Right atrium auricular region (tissue), 2 donors: ENCODE results near the gene SMG7. TPM values are rescaled to one million over a fixed set of nuclear protein-coding genes. Genes with fewer than 3 reads are reported as not detected.

Experiments used
- DNase-seq: peaks from one replicate; pipeline ENCODE4 v3.0.0-alpha.2; 2019; ENCODE audit warnings: low spot score
- H3K27ac ChIP-seq, 2 donors: fragments of 200-600 bp; sonication (generic); 1 replicate in 1 of 2; 2 replicates in 1 of 2; pipeline ENCODE4 v1.5.1; 2016 to 2019
- H3K27me3 ChIP-seq, 2 donors: fragments of 200-600 bp; sonication (generic); one replicate each; pipeline versions ENCODE4 v1.5.1 to v1.6.0; 2017 to 2019
- H3K36me3 ChIP-seq: fragments of 200-600 bp; sonication (generic); one replicate; pipeline ENCODE4 v1.5.1; 2016
- H3K4me1 ChIP-seq, 2 donors: fragments of 200-600 bp; sonication (generic); one replicate each; pipeline versions ENCODE4 v1.5.1 to v1.6.0; 2017 to 2019
- H3K4me3 ChIP-seq, 2 donors: fragments of 200-600 bp; sonication (generic); 1 replicate in 1 of 2; 2 replicates in 1 of 2; pipeline ENCODE4 v1.5.1; 2017 to 2019; ENCODE audit warnings: mild to moderate bottlenecking in 1 of 2, moderate library complexity in 1 of 2
- H3K9me3 ChIP-seq, 2 donors: fragments of 200-600 bp; sonication (generic); one replicate each; pipeline ENCODE4 v1.5.1; 2019
- CTCF ChIP-seq, 2 donors: fragments of 200-600 bp; sonication (generic); IDR thresholded peaks; one replicate each; pipeline ENCODE4 v1.5.1; 2019; ENCODE audit warnings: antibody characterized with exemption in 2 of 2
- total RNA-seq, 2 donors: library from RNA; depleted of rRNA; stranded (reverse); fragments of >200 nt; gene quantifications; one replicate each; pipeline ENCODE4 v1.1.0, GENCODE V29; 2016

Gene SMG7
- total RNA-seq, 2 donors from 2014 or later: 42.0 to 43.6 TPM

DNA sequence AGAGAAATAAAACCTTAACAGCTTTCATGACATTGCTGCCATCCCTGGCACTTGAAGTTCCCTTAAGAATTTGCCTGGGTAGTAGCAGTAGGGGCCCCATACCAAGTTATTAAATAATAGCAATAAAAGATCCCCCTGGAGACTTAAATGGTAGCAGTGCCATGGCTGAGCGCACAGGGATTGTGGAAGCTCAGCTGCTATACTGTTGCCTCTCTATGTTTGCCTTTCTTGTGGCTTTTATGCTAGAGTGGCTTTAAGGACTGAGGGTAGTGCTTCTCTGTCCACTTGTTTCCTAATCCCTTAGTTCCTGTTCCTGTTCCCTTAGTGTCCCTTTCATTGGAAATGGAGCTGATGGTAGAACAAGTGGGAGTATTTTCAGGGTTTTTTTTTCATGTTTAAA, 75.8 kb downstream of the SMG7 start:
- H3K27me3 ChIP-seq: no peaks in the 10 kb centered on the region
- H3K4me3 ChIP-seq: no peak overlapping the region
- no peak for DNase-seq
- no peak for TF ChIP-seq CTCF (IDR thresholded peaks at IDR 0.05)
- no peak overlapping the region for H3K27ac ChIP-seq
- no peaks in the 10 kb centered on the region for H3K9me3 ChIP-seq
- peaks cover 0 to 20% of the 10 kb centered on the region in 2 donors for H3K4me1 ChIP-seq
- H3K36me3 ChIP-seq: peaks cover 78% of the 10 kb centered on the region

DNA sequence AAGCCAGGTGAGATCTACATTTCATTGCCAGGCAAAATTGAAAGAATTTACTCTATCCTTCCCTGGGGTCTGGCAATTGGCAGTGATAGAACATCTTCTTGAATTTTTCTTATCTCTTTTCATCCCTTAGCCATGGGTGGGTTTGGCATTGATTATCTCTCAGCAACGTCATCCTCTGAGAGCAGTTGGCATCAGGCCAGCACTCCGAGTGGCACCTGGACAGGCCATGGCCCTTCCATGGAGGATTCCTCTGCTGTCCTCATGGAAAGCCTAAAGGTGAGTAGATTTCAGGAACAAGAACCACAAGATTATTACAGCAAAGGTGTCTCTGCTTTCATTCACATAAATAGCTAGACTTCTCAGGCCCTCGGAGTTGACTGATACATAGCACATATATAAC, 78.6 kb downstream of the SMG7 start:
- DNase-seq: no peak

DNA sequence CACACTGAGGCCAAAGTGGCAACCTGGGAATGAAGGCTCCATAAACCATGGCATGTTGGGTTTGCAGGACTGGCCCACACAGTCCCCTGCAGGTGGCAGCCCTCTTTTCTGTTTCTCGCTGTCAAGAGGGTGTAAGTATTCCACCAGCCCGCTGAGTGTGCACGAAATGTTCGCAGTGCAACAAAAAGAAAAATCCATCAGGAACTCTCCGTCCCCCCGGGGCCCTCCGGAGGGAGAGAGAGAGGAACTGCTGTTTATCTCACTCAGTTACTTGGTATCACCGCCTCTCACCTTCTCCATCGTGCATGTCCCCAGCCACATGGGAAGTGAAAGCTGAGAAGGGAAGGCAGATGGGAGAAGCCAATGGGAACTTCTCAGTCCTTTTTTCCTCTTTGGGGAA, 79.6 kb downstream of the SMG7 start:
- Histone ChIP-seq H3K36me3 (peaks cover 57% of the 10 kb centered on the region), H3K27ac (no peak overlapping the region)
- no peak for TF ChIP-seq CTCF (IDR thresholded peaks at IDR 0.05)

More for the DNA sequence above, 78.6 kb downstream of the SMG7 start:
- Histone ChIP-seq H3K4me3 (no peak overlapping the region), H3K27me3 (no peaks in the 10 kb centered on the region), H3K4me1 (peaks cover 0 to 7% of the 10 kb centered on the region in 2 donors), H3K27ac (no peak overlapping the region), H3K36me3 (peaks cover 66% of the 10 kb centered on the region), H3K9me3 (no peaks in the 10 kb centered on the region)
- no peak for TF ChIP-seq CTCF (IDR thresholded peaks at IDR 0.05)

GRCh38 chr1:183552441-183552840, 80.1 kb downstream of the SMG7 start:
- no peaks in the 10 kb centered on the region for H3K4me1 ChIP-seq
- H3K9me3 ChIP-seq: no peaks in the 10 kb centered on the region
- H3K4me3 ChIP-seq: no peak overlapping the region
- no peaks in the 10 kb centered on the region for H3K27me3 ChIP-seq
- DNase-seq: no peak
- H3K36me3 ChIP-seq: peaks cover 53% of the 10 kb centered on the region
- H3K27ac ChIP-seq: no peak overlapping the region
- no peak for TF ChIP-seq CTCF (IDR thresholded peaks at IDR 0.05)

More for the DNA sequence above, 79.6 kb downstream of the SMG7 start:
- Histone ChIP-seq H3K9me3 (no peaks in the 10 kb centered on the region), H3K4me1 (no peaks in the 10 kb centered on the region), H3K27me3 (no peaks in the 10 kb centered on the region), H3K4me3 (no peak overlapping the region)
- DNase-seq: no peak

GRCh38 chr1:183552891-183553290, 80.6 kb downstream of the SMG7 start:
- no peak for TF ChIP-seq CTCF (IDR thresholded peaks at IDR 0.05)
- no peaks in the 10 kb centered on the region for H3K27me3 ChIP-seq
- DNase-seq: no peak
- no peaks in the 10 kb centered on the region for H3K4me1 ChIP-seq
- H3K36me3 ChIP-seq: peaks cover 51% of the 10 kb centered on the region
- H3K9me3 ChIP-seq: no peaks in the 10 kb centered on the region
- H3K4me3 ChIP-seq: no peak overlapping the region
- H3K27ac ChIP-seq: no peak overlapping the region

- TF ChIP-seq CTCF (IDR thresholded peaks at IDR 0.05): no peak
- Histone ChIP-seq H3K9me3 (no peaks in the 10 kb centered on the region), H3K4me3 (no peak overlapping the region), H3K27ac (no peak overlapping the region), H3K27me3 (no peaks in the 10 kb centered on the region), H3K4me1 (no peaks in the 10 kb centered on the region), H3K36me3 (peaks cover 47% of the 10 kb centered on the region)
- DNase-seq: no peak
These were observed 81.0 kb downstream of the SMG7 start for GRCh38 chr1:183553331-183553730.
